Measurements from ENCODE around the gene KRTAP27-1.

- TF ChIP-seq CTCF (IDR thresholded peaks at IDR 0.05) (no peak), POLR2AphosphoS5 (IDR thresholded peaks at IDR 0.05) (no peak), EP300 (IDR thresholded peaks at IDR 0.05) (no peak)
Observed at GRCh38 chr21:30348506-30348905, 11.0 kb upstream of the KRTAP27-1 start, which contains the start of gene KRTAP23-1.
